HepG2 (cell line): Measurements from ENCODE around the gene CAMKK1.

Source experiments
- EHMT2 ChIP-seq: fragments of 200-600 bp; sonication (generic); IDR thresholded peaks from 2 replicates; pipeline ENCODE4 v1.7.0; 2017; ENCODE audit warnings: antibody characterized with exemption, low read depth, low read length, borderline replicate concordance
- JUNB ChIP-seq: sonication (generic); formaldehyde crosslinking; IDR thresholded peaks from 2 replicates; pipeline ENCODE4 v1.8.0; 2022; ENCODE audit warnings: missing genetic modification reagents, mild to moderate bottlenecking, borderline replicate concordance

DNA sequence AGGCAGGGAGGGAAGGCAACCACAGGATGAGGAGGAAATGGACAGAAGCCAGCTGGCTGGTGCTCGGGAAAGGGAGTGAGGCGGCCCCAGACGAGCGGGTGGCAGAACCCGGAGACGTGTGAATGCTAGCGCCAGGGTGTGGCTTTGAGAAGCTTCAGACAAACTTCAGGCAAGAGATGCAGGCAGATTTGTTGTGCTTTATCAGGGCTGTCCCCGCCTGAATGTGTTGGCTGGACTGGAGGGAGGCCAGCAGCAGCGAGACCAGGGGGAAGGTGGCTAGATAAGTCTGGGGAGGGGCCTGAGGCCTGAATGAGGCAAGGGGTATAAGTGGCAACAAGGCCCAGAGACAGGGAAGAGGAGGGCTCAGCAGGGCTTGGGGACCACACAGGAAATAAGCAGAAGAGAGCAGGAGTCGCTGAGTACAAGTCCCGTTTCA, 22.0 kb downstream of the CAMKK1 start:
- TF ChIP-seq EHMT2, result no peak
- TF ChIP-seq JUNB (CRISPR knock-in tag), result no peak
